Measurements from ENCODE around the gene AP1B1.

DNA sequence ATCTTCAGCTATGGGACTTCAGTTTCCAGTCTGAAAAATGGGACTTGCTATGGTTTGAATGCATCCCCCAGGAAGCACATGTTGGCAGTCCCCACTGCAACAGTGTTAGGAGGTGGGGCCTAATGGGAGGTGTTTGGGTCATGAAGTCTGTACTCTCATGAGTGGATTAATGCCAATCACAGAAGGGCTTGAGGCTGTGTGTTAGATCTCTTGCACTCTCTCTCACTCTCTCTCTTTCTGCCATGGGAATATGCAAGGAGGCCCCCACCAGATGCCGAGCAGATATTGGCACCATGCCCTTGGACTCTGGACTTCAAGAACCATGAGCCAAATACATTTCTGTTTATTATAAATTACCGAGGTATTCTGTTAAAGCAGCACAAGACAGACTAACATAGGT is 7.8 kb upstream of the AP1B1 start:
- TF ChIP-seq, protein P1, sequence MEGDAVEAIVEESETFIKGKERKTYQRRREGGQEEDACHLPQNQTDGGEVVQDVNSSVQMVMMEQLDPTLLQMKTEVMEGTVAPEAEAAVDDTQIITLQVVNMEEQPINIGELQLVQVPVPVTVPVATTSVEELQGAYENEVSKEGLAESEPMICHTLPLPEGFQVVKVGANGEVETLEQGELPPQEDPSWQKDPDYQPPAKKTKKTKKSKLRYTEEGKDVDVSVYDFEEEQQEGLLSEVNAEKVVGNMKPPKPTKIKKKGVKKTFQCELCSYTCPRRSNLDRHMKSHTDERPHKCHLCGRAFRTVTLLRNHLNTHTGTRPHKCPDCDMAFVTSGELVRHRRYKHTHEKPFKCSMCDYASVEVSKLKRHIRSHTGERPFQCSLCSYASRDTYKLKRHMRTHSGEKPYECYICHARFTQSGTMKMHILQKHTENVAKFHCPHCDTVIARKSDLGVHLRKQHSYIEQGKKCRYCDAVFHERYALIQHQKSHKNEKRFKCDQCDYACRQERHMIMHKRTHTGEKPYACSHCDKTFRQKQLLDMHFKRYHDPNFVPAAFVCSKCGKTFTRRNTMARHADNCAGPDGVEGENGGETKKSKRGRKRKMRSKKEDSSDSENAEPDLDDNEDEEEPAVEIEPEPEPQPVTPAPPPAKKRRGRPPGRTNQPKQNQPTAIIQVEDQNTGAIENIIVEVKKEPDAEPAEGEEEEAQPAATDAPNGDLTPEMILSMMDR (IDR thresholded peaks at IDR 0.05), result no peak
- TF ChIP-seq EP300 (IDR thresholded peaks at IDR 0.05), result no peak
